Subcutaneous abdominal adipose tissue (tissue), 5 donors: Measurements from ENCODE around the gene UST.
A peak's percentile ranks its signal among the peaks of the same experiment; 100 is the strongest.

Experiments used
- H3K27ac ChIP-seq: one replicate; pipeline ENCODE4 v1.7.0; 2013; ENCODE audit warnings: low read depth, mild to moderate bottlenecking, inconsistent platforms, low read length, moderate library complexity
- H3K27me3 ChIP-seq, 5 donors: one replicate each; pipeline ENCODE4 v1.7.0; 2013; ENCODE audit warnings: low read length in 5 of 5, inconsistent platforms in 1 of 5; ENCODE audit not compliant: control insufficient read depth in 5 of 5, insufficient read depth in 4 of 5
- H3K36me3 ChIP-seq, 5 donors: one replicate each; pipeline ENCODE4 v1.7.0; 2013; ENCODE audit warnings: low read length in 5 of 5; ENCODE audit not compliant: control insufficient read depth in 5 of 5, insufficient read depth in 5 of 5
- H3K4me1 ChIP-seq, 5 donors: one replicate each; pipeline ENCODE4 v1.7.0; 2013; ENCODE audit warnings: low read length in 5 of 5, mild to moderate bottlenecking in 3 of 5, moderate library complexity in 1 of 5; ENCODE audit not compliant: control insufficient read depth in 5 of 5, insufficient read depth in 5 of 5
- H3K4me3 ChIP-seq, 5 donors: one replicate each; pipeline ENCODE4 v1.7.0; 2013; ENCODE audit warnings: low read length in 5 of 5, low read depth in 1 of 5
- H3K9ac ChIP-seq, 5 donors: one replicate each; pipeline ENCODE4 v1.7.0; 2013; ENCODE audit warnings: low read length in 5 of 5, mild to moderate bottlenecking in 4 of 5, moderate library complexity in 3 of 5
- H3K9me3 ChIP-seq, 5 donors: one replicate each; pipeline ENCODE4 v1.7.0; 2013; ENCODE audit warnings: low read length in 5 of 5; ENCODE audit not compliant: control insufficient read depth in 5 of 5
- donor health status: healthy.
- donor health status: healthy.
- donor health status: healthy.
- donor health status: healthy.
- donor health status: healthy.

Gene UST

GRCh38 chr6:148943451-148943850 lies 196.6 kb downstream of the UST start:
- peaks cover 0 to 3% (median 0%) of the 10 kb centered on the region in 5 donors for H3K36me3 ChIP-seq
- no peak overlapping the region for H3K9ac ChIP-seq
- no peak overlapping the region for H3K4me3 ChIP-seq
- no peaks in the 10 kb centered on the region for H3K27me3 ChIP-seq
- no peak overlapping the region for H3K27ac ChIP-seq
- no peaks in the 10 kb centered on the region for H3K9me3 ChIP-seq
- peaks cover 0 to 3% (median 0%) of the 10 kb centered on the region in 5 donors for H3K4me1 ChIP-seq

GRCh38 chr6:148944608-148945007 lies 197.8 kb downstream of the UST start:
- Histone ChIP-seq H3K27ac (no peak overlapping the region), H3K27me3 (no peaks in the 10 kb centered on the region)

GRCh38 chr6:148945301-148946021 lies 198.6 kb downstream of the UST start:
- Histone ChIP-seq H3K4me1 (peaks cover 0 to 3% (median 0%) of the 10 kb centered on the region in 5 donors), H3K27ac (no peak overlapping the region), H3K9ac (no peak overlapping the region), H3K9me3 (no peaks in the 10 kb centered on the region), H3K4me3 (no peak overlapping the region), H3K36me3 (peaks cover 0 to 3% (median 0%) of the 10 kb centered on the region in 5 donors), H3K27me3 (peaks cover 0 to 1% (median 0%) of the 10 kb centered on the region in 5 donors)

More at GRCh38 chr6:148944608-148945007, 197.8 kb downstream of the UST start:
- peaks cover 0 to 3% (median 0%) of the 10 kb centered on the region in 5 donors for H3K4me1 ChIP-seq
- H3K9me3 ChIP-seq: no peaks in the 10 kb centered on the region
- H3K36me3 ChIP-seq: peaks cover 0 to 3% (median 0%) of the 10 kb centered on the region in 5 donors
- H3K4me3 ChIP-seq: no peak overlapping the region
- H3K9ac ChIP-seq: no peak overlapping the region

- H3K27ac ChIP-seq: no peak overlapping the region
- no peaks in the 10 kb centered on the region for H3K36me3 ChIP-seq
- H3K9me3 ChIP-seq: no peaks in the 10 kb centered on the region
- H3K4me3 ChIP-seq: no peak overlapping the region
- no peak overlapping the region for H3K9ac ChIP-seq
- peaks cover 0 to 3% (median 0%) of the 10 kb centered on the region in 5 donors for H3K27me3 ChIP-seq
- peaks cover 0 to 7% (median 0%) of the 10 kb centered on the region in 5 donors for H3K4me1 ChIP-seq
Measured at GRCh38 chr6:148947621-148948444, 201.0 kb downstream of the UST start.

- Histone ChIP-seq H3K36me3 (no peaks in the 10 kb centered on the region), H3K27ac (no peak overlapping the region), H3K4me1 (peaks cover 0 to 7% (median 0%) of the 10 kb centered on the region in 5 donors), H3K27me3 (peaks cover 0 to 3% (median 0%) of the 10 kb centered on the region in 5 donors), H3K9me3 (no peaks in the 10 kb centered on the region), H3K9ac (no peak overlapping the region), H3K4me3 (no peak overlapping the region)
Measured at GRCh38 chr6:148951662-148952061, 204.8 kb downstream of the UST start.

- Histone ChIP-seq H3K9ac (peak overlapping the region in 1 of 5 donors; percentile 32), H3K4me3 (no peak overlapping the region), H3K36me3 (no peaks in the 10 kb centered on the region), H3K9me3 (no peaks in the 10 kb centered on the region), H3K27ac (no peak overlapping the region), H3K4me1 (peaks cover 0 to 7% (median 0%) of the 10 kb centered on the region in 5 donors), H3K27me3 (peaks cover 0 to 3% (median 0%) of the 10 kb centered on the region in 5 donors)
Measured at GRCh38 chr6:148952147-148953035, 205.6 kb downstream of the UST start.

GRCh38 chr6:148954461-148954860 lies 207.6 kb downstream of the UST start:
- peaks cover 0 to 3% (median 0%) of the 10 kb centered on the region in 5 donors for H3K27me3 ChIP-seq
- no peak overlapping the region for H3K27ac ChIP-seq
- H3K4me1 ChIP-seq: peaks cover 0 to 7% (median 0%) of the 10 kb centered on the region in 5 donors
- no peaks in the 10 kb centered on the region for H3K36me3 ChIP-seq
- no peaks in the 10 kb centered on the region for H3K9me3 ChIP-seq
- H3K4me3 ChIP-seq: no peak overlapping the region
- H3K9ac ChIP-seq: no peak overlapping the region

- Histone ChIP-seq H3K9me3 (no peaks in the 10 kb centered on the region), H3K4me1 (peaks cover 0 to 7% (median 0%) of the 10 kb centered on the region in 5 donors), H3K9ac (no peak overlapping the region), H3K4me3 (no peak overlapping the region), H3K36me3 (no peaks in the 10 kb centered on the region), H3K27ac (no peak overlapping the region), H3K27me3 (peaks cover 0 to 3% (median 0%) of the 10 kb centered on the region in 5 donors)
Measured at GRCh38 chr6:148954934-148955333, 208.1 kb downstream of the UST start.

GRCh38 chr6:148955441-148955840 lies 208.6 kb downstream of the UST start:
- Histone ChIP-seq H3K36me3 (no peaks in the 10 kb centered on the region), H3K9me3 (no peaks in the 10 kb centered on the region), H3K27me3 (peaks cover 0 to 2% (median 0%) of the 10 kb centered on the region in 5 donors), H3K9ac (no peak overlapping the region), H3K4me3 (no peak overlapping the region), H3K4me1 (peaks cover 0 to 7% (median 0%) of the 10 kb centered on the region in 5 donors), H3K27ac (no peak overlapping the region)
